Activated CD4-positive, alpha-beta T cell treated with anti-CD3 and anti-CD28 coated beads, Interleukin-2, amount 50 U/mL, for 16 hours (primary cell): ENCODE results near the gene FTSJ3.
A peak's percentile ranks its signal among the peaks of the same experiment; 100 is the strongest.

ENCODE experiments used
- DNase-seq: peaks from one replicate; pipeline ENCODE4 v3.0.0-alpha.2; 2020

The FTSJ3 gene

DNA sequence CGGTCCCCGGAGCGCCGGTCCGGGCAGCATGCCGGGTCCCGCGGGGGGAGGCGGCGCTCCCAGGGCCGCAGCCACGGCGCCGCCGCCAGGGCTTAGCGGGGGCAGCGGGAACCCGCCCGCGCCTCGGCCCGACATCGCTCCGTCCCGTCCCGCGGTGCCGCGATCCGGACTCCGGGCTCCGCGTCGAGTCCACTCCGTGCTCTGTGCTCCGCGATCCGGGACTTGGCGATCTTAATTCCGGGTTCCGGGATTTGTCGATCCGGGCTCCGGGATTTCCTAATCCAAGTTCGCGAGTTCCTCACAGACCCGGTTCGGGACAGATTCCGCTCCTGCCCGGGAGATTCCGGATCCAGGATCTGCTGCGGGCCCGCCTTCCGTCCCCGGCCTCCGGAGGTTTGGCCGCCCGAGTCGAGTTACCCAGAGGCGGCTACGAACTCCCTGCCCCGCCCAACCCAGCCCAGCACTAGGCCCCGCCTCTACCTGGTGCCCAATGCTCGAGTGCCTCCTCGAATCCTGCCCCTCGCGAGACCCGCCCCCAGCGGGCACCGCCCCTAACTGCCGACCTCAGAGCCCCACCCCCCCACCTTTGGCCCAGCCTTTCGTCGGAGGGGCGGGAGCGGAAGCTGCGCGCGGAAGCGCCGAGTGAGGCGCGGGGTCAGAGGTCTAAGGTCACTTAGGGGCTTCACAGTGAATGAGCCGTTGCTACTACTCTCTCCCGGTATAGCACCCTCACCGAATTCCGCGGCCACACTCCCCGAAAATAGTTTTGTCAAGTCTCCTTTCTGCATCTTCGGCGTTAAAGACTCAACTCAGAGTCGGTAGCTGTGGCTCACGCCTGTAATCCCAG lies 15.3 kb upstream of the FTSJ3 start, which contains the start of gene SMARCD2:
SMARCD2 (minus strand) TSS at position 146 of the 847 bp plus-strand sequence; CDS start at position 135, 11 bp downstream.
- DNase-seq, result peak; percentile 99

DNA sequence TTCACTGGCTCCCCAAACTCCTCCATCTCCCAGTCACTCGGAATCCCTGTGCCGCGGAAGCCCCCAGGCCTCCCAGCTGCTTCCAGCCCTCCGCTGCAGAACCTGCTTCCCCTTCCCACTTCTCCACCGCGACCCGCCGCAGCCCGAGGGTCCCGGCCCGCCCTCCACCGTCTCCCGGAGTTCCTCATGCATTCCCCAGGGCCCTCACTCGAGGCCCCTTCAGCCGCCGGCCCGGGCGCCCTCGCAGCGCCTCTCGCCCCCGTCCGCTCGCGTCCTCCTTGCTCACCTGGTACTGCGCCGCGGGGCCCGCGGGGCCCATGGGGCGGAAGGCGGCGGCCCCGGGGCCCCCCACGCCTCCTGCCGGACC lies 14.7 kb upstream of the FTSJ3 start:
- DNase-seq, result no peak

DNA sequence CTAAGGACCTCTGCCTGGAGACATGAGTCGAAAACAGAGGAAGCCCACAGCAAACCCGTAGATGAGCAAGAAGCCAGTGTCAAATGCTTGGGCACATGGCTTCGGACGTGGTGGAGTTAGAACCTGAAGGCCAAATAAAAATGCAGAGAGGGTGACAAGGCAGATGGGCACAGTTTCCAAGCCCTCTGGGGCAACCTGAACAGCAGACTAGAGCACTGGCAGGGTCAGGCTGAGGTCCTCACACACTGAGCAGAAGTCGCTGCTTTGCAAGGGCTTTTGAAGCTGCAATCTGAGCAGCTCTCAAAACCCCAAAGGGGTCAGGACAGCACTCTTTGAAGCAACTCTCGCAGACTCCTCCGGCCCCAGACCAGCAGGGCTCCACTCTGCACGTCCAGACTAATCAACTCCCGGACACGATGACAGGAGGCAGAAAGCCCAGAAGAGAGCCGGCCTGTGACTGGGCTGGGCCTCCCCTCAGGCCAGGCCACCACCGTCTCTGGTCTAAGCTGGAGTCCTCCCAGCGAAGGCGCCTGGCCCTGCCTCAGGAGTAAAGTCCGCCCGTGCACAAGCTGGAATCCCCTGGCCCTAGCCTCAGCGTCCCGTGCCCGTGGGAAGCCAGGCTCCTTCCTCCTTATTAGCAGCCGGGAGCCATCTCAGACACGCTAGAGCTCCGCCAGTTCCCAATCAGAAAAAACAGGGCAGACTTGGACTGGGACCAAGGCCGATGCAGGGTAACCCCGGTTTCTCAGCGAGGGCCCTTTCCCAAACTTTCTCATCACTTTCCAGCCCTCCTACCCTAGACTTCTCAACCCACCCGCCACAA lies 14.1 kb upstream of the FTSJ3 start:
- DNase-seq, result no peak

DNA sequence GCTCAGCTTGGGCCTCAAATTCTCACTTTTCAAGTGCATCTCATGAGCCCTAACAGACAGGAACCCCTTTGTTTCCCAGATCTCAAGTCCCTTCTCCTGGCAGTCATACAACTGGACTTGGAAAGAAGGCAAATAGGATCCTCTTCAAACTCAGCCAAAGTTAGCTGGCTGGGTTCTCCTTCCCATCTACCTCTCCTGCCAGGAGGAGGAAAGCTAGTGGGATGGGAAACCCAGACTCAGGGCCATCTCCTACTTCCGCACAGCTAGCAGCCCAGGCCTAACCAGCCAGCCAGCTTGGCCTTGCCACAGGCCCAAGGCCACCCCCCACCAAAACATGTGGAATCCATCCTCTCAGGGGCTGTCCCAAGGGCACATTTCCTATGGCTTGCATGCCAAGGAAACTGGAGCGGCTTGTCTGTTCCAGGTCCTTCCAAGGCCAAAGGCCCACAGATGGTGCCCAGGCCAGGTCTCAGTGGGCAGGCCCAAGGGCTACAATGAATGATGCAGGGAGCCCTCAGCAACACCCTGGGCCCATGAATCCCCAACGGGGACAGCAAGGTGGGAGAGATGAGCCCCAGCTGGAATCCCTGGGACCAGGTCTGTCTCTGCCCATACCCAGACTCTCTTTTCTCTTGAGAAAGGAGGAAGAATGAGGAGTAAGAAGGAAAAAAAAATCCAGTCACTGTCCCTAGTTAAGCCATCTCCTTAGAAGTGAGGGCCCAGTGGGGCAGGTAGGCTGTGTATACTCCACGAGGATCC lies 13.3 kb upstream of the FTSJ3 start:
- no peak for DNase-seq

DNA sequence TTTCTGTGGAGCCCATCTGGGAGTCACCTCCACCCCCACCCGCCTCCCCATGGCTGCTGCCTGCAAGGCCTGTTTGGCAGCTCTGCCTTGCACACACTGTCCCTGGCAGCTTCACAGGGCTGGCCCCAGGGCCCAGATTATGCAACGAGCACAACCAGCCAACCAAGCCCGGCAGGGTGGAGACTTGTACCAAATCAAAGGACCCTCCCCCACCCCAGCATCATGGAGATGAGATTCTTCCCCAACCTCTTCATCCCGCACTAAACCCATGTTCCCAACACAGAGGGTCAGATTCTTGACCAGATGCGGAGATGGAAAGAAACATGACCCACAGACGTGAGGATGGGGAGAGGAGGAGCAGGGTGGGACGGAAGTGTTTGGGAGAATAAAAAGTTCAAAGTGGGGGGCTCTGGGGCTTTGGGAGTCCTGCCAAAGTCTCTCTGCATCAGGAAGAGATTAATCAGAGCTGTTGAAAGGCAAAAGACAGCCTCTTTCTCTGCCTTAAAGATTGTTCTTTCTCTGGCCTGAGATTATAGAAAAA lies 11.2 kb upstream of the FTSJ3 start:
- no peak for DNase-seq

DNA sequence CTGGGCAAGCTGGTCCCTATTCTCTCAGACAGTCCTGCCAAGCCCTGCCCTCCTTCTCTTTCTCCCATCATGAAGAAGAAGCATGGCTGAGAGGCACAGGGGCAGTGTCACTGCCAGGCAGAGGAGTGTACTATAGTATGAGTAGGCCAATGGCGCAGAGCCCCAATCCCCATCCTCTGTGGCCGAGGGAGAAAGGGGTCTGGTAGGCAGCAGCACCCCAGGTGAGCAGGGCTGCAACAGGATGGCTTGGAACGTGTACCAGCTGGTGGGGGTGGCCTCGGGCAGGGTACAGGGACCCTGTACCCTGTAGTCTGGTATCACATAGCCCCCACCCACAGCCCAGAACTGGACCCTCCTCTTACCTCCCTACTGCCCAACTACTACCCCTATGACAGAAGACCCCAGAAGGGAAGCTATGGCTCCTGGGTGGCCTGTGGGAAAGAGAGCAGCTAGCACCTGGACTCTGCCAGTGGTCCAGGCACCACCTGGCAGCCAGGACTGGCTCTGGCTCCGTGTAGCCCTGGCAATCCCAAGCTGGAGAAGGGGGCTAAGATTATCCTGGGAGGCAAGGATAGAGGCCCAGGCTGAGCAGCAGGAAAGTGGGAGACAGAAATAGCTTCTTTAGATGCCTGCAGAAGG lies 10.6 kb upstream of the FTSJ3 start:
- DNase-seq, result no peak

DNA sequence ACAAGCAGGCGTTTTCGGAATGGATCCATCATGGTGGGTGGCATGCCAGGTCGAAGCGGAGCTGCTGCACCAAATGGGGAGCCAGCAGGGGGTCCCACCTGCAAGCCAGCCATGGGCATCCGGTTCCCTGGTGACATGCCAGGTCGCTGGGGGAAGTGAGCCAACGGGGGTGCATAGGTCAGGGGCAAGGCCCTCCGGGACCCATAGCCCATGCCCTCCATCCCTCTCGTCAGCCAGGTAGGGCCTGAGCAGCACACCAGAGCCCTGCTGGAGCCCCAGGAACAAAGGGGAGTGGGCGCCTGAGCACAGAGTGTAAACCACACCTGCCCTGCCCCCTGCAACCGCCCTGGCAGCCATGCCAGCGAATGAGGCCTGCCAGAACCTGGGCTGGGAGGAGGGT lies 10.0 kb upstream of the FTSJ3 start:
- DNase-seq, result no peak

DNA sequence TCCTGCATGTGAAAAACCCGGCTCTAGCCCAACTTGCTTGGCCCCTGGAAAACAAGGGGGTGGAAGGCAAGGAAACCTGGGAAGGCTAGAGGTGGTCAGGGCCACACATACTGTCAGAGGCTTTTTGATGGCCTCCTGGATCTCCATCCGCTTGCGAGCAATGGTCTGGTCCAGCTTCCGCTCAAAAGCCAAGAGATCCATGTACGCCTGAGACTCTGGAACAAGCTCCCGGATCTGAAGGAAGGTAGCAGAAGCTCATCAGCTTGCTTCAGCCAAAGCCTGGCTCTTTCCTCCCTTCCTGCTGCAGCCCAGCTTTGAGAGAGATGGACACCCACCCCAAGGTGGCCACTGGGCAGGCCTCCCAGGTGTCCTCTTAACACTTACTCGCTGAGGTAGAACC lies 9.3 kb upstream of the FTSJ3 start:
- DNase-seq, result no peak

DNA sequence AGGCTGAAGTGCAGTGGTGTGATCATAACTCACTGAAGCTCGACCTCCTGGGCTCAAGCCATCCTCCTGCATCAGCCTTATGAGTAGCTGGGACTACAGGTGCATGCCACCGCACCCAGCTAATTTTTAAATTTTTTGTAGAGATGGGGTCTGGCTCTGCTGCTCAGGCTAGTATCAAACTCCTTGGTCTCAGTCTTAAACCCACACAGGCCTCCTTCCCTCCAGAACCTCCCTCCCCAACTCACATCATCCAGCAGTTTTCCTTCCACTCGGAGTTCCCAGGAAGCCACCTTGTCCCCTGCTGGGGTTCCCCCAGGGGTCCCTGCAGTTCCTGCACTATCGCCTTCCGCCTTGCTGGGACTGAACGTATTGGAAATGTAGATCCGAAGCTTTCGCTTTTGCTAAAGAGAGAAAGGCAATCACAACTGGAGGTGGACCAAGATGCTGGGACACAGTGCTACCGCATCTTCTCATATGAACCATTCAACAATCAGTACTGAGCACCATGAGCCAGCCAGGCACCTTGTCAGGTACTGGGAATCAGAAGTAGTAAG lies 7.8 kb upstream of the FTSJ3 start:
- no peak for DNase-seq

DNA sequence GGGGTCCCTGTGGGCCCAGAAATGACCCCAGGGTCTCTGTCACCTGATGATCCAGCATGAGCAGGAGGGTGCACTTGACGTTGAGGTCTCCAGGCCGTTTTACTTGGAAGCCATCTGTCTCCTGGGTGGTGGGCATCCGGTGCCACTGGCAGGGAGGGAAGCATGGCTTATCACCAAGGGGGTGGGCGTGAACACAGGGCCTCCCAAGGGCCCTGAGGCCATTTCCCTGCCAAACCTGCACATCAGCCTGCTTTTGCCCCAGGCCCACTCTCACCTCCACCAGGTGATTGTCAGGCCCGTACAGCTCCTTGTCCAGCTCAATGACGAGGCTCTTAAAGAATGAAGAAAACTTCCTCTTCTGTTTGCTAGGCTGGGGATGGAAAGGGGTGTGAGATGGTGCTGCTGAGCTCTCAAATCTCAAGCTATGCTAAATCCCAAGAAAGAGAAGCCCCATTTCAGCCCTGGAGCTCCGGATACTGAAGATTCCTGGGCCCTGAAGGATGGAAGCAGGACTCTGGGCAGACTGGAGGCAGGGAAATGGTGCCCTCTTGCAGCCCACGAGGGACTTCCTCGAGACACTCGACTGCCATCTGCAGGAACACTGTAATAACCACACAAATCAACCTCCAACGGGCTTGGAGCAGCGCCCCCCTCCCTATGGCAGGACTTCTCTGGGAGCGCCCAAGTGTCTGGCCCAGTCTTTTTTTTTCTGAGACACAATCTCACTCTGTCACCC lies 7.1 kb upstream of the FTSJ3 start:
- DNase-seq, result peak; percentile 85

DNA sequence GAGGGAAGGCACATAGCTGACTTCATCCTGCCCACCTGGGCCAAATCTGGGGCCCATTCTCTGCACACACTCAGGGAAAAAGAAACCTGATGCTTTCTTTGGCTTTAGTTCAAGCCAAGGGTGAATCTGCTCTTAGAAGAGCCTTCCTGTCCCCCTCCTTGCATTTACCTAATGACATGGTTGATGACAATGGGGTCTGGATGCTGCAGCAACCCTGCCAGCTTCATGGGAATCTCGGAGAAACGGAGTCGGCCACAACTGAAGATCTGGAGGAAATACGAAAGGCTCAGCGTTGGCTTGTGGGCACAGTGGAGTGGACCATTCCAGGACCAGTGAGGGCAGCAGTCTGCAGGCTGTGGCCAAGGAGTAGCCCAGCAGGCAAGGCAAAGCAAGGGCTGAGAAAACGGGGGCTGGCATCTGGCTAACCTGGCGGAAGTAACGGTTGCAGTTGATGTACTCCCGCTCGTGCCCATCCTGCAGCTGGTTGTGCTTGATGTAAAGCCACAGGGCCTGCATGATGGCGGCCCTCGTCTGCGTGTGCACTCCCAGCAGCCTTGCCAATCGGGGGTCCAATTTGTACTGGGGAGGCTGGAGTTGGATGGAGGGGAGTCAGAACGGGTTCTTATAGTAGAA lies 6.4 kb upstream of the FTSJ3 start:
- DNase-seq, result no peak

DNA sequence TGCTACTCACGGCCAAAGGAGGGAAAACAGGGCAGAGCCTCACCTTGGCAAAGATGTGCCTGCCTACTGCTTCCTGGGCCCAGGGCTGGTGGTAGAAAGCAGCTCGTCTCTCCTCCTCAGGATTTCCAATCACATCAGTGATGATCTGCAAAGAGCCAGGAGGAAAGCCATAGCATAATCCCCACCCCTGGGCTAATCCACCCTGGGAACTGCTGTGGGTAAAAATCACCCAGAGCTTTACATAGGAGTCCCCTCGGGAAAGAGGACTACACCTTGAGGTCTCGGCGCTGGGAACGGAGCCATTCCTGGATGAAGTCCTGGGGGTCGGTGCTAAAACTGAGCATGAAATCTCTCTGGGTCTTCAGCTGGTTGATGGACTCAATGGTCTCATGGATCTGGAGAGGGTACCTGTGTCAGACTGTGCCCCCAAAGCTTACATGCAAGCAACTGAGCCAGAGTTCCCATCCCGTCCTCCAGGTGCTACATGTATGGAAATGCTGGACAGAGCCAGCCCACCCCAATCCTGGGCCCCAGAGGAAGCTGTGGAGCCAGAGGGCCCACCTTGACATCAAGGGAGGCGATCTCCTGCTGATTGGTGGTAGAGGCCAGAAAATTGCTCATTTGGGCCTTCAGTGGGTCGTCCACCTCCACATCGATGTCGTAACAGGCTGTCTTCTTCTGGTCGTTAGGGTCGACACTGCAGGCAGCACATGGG lies 5.7 kb upstream of the FTSJ3 start:
- no peak for DNase-seq

DNA sequence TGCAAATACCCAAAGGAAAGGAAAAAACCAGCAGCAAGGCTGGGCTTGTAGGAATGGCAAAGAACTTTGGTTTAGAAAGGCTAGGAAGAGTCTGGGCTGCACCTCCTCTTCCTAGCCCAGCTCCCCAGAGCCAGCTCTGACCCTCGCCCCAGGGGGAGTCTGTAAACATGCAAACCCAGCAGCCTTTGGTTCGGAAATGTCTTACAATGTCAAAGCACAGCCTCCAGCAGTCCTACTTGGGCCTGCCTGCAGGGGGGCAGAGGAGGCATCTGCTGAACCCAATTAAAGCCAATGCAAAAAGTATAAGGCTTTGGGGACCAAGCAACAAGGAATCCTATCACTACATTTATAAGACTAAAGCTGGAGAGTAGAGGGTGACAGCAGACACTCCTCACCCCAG lies 5.0 kb upstream of the FTSJ3 start:
- no peak for DNase-seq

DNA sequence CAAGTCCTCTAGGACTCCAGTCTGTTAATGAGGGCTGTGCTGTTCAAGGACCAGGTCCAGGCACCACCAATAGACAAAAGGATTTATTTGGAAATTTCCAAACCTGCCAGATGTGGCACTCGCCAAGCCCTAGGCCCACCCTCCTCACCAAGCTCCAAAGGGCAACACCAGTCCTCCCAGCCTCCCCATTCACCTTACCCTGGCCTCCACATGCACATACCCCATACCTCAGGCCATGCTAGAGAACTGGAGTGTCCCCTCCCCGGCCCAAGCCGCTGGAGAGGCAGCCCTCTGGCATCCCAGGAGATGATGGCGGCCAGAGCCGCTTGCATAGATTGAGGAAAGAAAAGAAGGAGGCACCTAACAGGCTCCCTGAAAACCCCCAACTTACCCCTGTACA lies 4.6 kb upstream of the FTSJ3 start:
- DNase-seq, result no peak

DNA sequence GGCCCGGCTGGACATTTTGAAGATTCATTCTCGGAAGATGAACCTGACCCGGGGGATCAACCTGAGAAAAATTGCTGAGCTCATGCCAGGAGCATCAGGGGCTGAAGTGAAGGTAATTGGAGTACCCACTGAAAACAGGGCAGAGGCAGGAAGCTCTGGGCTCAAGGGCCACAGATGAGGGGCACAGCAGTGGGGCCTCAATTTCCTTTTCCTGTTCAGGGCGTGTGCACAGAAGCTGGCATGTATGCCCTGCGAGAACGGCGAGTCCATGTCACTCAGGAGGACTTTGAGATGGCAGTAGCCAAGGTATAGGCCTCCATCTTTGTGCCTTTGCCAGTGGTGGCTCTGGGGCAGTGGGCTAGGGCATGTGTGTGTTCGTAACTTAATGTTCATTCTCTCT lies 4.0 kb upstream of the FTSJ3 start:
- no peak for DNase-seq

DNA sequence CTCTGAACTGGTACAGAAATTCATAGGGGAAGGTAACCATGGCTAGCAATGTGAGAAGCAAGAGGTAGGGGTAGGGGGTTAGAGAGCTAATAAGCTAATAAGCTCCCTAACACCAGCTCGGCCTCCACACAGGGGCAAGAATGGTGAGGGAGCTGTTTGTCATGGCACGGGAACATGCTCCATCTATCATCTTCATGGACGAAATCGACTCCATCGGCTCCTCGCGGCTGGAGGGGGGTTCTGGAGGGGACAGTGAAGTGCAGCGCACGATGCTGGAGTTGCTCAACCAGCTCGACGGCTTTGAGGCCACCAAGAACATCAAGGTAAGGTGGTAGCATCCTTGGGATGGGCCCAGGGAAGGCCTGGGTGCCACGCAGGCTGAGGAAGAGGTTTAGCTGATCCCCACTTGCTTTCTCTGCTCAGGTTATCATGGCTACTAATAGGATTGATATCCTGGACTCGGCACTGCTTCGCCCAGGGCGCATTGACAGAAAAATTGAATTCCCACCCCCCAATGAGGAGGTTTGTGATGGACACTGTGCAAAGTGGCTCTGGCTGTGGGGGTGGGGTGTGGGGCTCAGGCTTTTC lies 3.5 kb upstream of the FTSJ3 start:
- no peak for DNase-seq

DNA sequence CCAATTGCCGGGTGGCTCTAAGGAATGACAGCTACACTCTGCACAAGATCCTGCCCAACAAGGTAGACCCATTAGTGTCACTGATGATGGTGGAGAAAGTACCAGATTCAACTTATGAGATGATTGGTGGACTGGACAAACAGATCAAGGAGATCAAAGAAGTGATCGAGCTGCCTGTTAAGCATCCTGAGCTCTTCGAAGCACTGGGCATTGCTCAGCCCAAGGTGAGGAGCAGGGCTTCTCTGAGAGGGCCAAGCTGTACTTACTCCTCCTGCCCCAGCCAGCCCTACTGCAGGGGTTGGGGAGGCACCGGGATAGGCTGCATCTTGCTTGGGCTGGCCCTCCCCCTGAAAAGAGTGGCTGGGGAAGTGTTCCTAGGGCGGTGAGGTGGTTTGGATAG lies 2.8 kb upstream of the FTSJ3 start:
- DNase-seq, result no peak

DNA sequence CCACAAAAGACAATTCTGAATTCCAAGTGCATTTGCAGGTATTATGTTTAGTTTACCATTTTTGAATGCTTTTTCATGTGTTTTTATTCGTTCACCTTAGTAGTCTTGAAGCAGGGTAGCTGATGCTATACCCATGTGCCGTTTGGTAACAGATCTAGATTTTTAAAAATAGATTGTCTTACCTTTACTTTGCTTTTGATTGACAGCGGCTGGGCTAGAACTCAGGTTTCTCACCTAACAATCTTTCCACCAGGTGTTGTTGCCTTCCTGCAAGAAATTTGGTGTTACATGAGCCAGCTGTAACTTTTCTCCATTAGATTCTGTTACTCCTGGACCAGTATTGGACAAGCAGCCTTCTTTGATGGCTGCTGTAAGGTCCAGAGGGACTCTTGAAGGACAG lies 1.5 kb upstream of the FTSJ3 start:
- DNase-seq, result no peak

DNA sequence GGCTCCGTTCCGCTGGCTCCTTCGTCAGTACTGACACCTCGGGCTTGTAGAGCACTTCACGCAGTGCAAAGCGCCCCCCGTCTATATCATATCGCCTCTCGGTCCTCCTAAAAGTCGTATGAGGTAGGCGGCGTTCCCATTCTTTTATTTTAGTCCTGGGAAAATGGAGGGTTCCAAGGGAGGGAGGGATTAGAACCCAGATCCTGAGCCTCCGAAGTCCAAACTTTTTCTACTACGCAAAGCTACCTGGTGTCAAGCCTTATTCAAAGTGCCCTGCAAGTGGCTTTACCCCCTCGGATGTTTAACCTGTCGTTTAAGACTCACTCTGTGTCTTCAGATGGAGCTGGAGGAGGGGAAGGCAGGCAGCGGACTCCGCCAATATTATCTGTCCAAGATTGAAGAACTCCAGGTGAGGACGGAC lies 348 bp upstream of the FTSJ3 start:
- no peak for DNase-seq

DNA sequence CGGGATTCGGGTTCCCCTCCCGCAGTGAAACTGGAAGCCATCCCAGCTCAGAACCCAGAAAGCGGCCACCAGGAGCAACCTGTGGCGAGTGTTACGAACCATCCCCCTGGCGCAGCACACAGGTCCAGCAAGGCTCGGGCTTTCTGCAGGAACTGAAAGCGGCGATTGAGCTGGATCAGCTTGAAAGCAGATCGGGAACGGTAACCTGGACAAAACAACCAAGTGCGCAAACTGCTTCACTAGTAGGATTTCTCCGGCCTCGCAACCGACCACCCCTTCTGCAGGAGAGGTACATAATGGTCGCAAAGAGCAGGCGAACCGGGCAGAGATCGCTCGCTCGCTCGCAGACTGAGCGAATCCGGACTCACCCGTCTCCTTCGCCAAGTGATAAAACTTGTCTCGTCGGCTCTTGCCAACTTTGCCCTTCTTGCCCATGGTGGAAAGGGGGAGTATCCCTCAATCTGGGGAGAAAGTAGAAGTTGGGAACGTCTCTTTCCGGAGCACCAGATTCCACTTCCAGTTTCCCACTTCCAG lies 928 bp downstream of the FTSJ3 start:
- DNase-seq, result no peak
